ENCODE data around the gene USF2. TPM values are rescaled to one million over a fixed set of nuclear protein-coding genes. Genes with fewer than 3 reads are reported as not detected.

The USF2 gene
- total and polyA plus RNA-seq, 2 donors (not counting 1 experiment from before 2014, with no cell fraction given) = 318 to 377 TPM

DNA sequence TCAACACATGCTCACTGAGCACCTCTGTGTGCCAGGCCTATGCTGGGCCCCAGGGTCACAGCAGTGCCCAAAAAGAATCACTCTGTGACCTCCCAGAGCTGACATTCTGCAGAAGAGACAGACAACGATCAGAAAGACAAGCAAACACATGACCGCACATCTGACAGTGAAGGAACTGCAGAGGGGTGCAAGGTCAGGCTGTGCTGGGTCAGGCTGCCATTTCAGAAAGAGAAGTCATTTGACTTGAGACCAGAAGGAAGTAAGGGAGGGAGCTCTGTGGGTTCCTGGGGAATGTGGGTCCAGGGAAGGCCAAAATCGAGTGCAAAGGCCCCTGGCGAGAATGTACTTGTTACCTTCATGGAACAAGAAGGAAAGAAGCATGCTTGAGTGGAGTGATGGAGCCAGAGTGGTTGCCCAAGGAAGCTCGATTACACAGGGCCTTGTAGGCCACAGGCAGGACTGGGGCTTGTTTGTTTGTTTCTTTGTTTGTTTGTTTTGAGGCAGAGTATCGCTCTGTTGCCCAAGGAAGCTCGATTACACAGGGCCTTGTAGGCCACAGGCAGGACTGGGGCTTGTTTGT lies 48.8 kb downstream of the USF2 start:
- intact Hi-C loops (cut with micrococcal nuclease) = loop anchor here (2.0 kb wide), 1 partner anchor 13 kb away; no protein-coding TSS in a partner anchor
- Histone ChIP-seq H3K36me3 (replicated peaks in 1 of 2; ENCODE audit: control extremely low read depth in 1 of 2, control insufficient read depth in 1 of 2, extremely low read depth in 1 of 2, insufficient read depth in 2 of 2, low read length in 1 of 2) (no peaks in the 10 kb centered on the region), H3K27me3 (replicated peaks in 1 of 4; ENCODE audit: control extremely low read depth in 1 of 4, control insufficient read depth in 3 of 4, insufficient read depth in 4 of 4, low read length in 3 of 4) (no peaks in the 10 kb centered on the region), H2AFZ (ENCODE audit: insufficient read depth, low read depth, low read length, poor library complexity, severe bottlenecking) (peak overlapping the region; percentile 35), H4K20me1 (ENCODE audit: control insufficient read depth, insufficient read depth, low read length, poor library complexity, severe bottlenecking) (no peaks in the 10 kb centered on the region), H3K4me1 (ENCODE audit: control insufficient read depth in 2 of 2, insufficient read depth in 2 of 2, low read length in 2 of 2) (peaks cover 80 to 97% of the 10 kb centered on the region in 2 donors), H3K4me2 (replicated peaks; ENCODE audit: low read depth, low read length, poor library complexity, severe bottlenecking) (peak overlapping the region; percentile 52), H3K4me3 (ENCODE audit: control extremely low read depth in 1 of 5, extremely low read depth in 1 of 5, insufficient read depth in 1 of 5, low read depth in 2 of 5, low read length in 4 of 5) (no peak overlapping the region), H3K9ac (ENCODE audit: low read length) (peak overlapping the region; percentile 10), H3K27ac (ENCODE audit: low read length in 2 of 2) (peak overlapping the region; percentile 75 to 81), H3K79me2 (ENCODE audit: control insufficient read depth, insufficient read depth, low read length) (peaks cover 42% of the 10 kb centered on the region), H3K9me3 (ENCODE audit: control extremely low read depth in 1 of 3, control insufficient read depth in 2 of 3, insufficient read depth in 1 of 3, low read length in 2 of 3) (peaks cover 0 to 3% (median 0%) of the 10 kb centered on the region in 3 donors)
- no peaks in the 10 kb centered on the region for H3K27me3 Mint-ChIP-seq
- DNase-seq (no peak), ATAC-seq (ENCODE audit: low read depth) (no peak)
- 51% methylated on average over 7 of the region's 7 CpGs for WGBS (ENCODE audit: insufficient coverage)
- H3K9me3 Mint-ChIP-seq (ENCODE audit: insufficient read depth) = no peaks in the 10 kb centered on the region
- H3K27ac Mint-ChIP-seq = peak overlapping the region; percentile 80
- CTCF ChIA-PET = interaction anchor here (0.6 to 5.0 kb wide), 7 partner anchors 11 to 151 kb away, joined by 3 to 26 read pairs (median 3); no protein-coding TSS in a partner anchor
- H3K4me3 Mint-ChIP-seq = peak overlapping the region; percentile 63
- TF ChIP-seq EZH2 (IDR thresholded peaks at IDR 0.05; ENCODE audit: borderline replicate concordance, insufficient read depth, low read depth, low read length, poor library complexity, severe bottlenecking) = no peak
- TF ChIP-seq, protein P1, sequence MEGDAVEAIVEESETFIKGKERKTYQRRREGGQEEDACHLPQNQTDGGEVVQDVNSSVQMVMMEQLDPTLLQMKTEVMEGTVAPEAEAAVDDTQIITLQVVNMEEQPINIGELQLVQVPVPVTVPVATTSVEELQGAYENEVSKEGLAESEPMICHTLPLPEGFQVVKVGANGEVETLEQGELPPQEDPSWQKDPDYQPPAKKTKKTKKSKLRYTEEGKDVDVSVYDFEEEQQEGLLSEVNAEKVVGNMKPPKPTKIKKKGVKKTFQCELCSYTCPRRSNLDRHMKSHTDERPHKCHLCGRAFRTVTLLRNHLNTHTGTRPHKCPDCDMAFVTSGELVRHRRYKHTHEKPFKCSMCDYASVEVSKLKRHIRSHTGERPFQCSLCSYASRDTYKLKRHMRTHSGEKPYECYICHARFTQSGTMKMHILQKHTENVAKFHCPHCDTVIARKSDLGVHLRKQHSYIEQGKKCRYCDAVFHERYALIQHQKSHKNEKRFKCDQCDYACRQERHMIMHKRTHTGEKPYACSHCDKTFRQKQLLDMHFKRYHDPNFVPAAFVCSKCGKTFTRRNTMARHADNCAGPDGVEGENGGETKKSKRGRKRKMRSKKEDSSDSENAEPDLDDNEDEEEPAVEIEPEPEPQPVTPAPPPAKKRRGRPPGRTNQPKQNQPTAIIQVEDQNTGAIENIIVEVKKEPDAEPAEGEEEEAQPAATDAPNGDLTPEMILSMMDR (IDR thresholded peaks at IDR 0.05) = no peak
- H3K4me1 Mint-ChIP-seq = peaks cover 78% of the 10 kb centered on the region
- POLR2A ChIA-PET = interaction anchor here (0.6 to 8.3 kb wide), 2 partner anchors 14 to 143 kb away, joined by 4 to 106 read pairs; partner anchors contain the start of gene CD22

Measured in B cell (primary cell).